ENCODE measurements around the gene G6PC1. TPM values are rescaled to one million over a fixed set of nuclear protein-coding genes. Genes with fewer than 3 reads are reported as not detected.
"Not testable (repeated sequence)": the region's sequence is repeated elsewhere in the genome, so short reads cannot be mapped to it uniquely, and the experiment has no call there.

Gene G6PC1
- total RNA-seq, 2 experiments from 2014 or later, result not detected

DNA sequence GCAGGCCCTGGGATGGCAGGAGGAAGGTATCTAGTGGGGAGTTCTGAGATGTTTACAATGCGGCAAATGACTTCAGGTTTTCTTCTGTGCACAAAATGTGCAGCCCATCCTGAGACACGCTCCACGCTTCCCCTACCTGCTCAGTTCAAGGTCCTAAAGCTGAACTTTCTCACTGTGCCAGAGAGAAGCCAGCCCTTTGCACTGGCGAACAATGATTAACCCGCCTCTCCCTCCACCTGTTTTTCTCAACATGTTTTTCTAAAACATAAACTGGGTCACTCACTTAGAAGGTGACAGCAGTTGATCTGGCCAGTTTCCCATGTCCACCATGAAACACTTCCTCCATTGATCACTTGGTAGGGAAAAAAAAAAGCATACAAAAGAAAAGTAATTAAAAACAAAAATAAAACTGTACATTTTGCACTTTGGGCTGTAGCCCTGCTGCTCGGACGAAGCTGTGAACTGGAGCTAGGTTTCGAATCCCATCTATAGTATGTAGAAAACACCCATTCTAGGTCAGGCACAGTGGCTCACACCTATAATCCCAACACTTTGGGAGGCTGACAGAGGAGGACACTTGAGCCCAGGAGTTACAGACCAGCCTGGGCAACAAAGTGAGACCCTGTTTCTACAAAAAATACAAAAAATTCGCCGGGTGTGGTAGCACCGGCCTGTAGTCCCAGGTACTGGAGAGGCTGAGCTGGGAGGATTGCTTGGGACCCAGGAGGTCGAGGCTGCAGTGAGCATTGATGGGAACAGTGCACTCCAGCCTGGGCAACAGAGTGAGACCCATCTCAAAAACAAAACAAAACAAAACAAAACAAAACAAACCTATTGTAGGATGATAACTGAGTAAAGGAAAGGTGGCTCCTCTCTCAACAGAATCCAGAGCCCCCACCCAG is 6.1 kb upstream of the G6PC1 start:
- Mint-ChIP-seq H3K27ac (no peak overlapping the region), H3K9me3 (ENCODE audit: insufficient read depth) (no peaks in the 10 kb centered on the region), H3K4me1 (ENCODE audit: low read depth) (no peaks in the 10 kb centered on the region), H3K4me3 (no peak overlapping the region), H3K36me3 (ENCODE audit: low read depth) (no peaks in the 10 kb centered on the region), H3K27me3 (ENCODE audit: low read depth) (peaks cover 14% of the 10 kb centered on the region)
- ChIA-PET CTCF (no interaction called here), POLR2A (no interaction called here)
- DNase-seq (no peak), ATAC-seq (no peak)

DNA sequence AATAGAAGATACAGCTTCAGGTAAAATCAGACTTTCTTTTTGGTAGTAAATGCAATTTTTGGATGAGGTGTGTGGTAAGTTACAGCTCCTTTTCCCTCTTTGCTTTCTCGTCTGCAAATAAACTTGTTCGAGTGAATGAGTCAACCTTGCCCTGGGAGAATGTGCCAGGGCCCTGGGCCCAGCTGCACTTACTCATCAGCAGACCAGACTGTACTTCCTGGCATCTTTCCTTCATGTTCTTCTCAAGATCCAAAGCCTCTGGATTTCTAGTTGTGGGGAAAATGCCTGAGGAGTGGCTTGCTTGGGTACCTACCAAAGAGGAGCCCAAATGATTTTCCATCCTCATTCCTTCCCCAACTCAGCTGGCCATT is 5.4 kb upstream of the G6PC1 start:
- ChIA-PET CTCF (no interaction called here), POLR2A (no interaction called here)
- Mint-ChIP-seq H3K4me3 (no peak overlapping the region), H3K27me3 (ENCODE audit: low read depth) (peaks cover 14% of the 10 kb centered on the region), H3K27ac (no peak overlapping the region), H3K36me3 (ENCODE audit: low read depth) (no peaks in the 10 kb centered on the region), H3K9me3 (ENCODE audit: insufficient read depth) (no peaks in the 10 kb centered on the region), H3K4me1 (ENCODE audit: low read depth) (no peaks in the 10 kb centered on the region)
- ATAC-seq, result no peak
- DNase-seq, result no peak

DNA sequence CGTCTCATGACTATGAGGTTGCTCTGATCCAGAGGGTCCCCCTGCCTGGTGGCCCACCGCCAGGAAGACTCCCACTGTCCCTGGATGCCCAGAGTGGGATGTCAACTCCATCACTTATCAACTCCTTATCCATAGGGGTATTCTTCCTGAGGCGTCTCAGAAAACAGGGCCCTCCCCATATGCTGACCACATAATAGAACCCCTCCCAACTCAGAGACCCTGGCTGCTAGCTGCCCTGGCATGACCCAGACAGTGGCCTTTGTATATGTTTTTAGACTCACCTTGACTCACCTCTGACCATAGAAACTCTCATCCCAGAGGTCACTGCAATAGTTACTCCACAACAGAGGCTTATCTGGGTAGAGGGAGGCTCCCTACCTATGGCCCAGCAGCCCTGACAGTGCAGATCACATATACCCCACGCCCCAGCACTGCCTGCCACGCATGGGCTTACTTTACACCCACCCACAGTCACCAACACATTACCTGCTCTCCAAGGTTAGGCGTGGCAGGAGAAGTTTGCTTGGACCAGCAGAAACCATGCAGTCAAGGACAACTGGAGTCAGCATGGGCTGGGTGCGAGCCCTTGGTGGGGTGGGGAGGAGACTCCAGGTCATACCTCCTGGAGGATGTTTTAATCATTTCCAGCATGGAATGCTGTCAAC is 2.3 kb upstream of the G6PC1 start:
- CTCF ChIA-PET, result no interaction called here
- POLR2A ChIA-PET, result no interaction called here
- peaks cover 14% of the 10 kb centered on the region for H3K27me3 Mint-ChIP-seq (ENCODE audit: low read depth)
- no peak overlapping the region for H3K27ac Mint-ChIP-seq
- H3K4me3 Mint-ChIP-seq, result no peak overlapping the region
- no peaks in the 10 kb centered on the region for H3K9me3 Mint-ChIP-seq (ENCODE audit: insufficient read depth)
- ATAC-seq (no peak), DNase-seq (no peak)
- no peaks in the 10 kb centered on the region for H3K36me3 Mint-ChIP-seq (ENCODE audit: low read depth)
- H3K4me1 Mint-ChIP-seq (ENCODE audit: low read depth), result no peaks in the 10 kb centered on the region

DNA sequence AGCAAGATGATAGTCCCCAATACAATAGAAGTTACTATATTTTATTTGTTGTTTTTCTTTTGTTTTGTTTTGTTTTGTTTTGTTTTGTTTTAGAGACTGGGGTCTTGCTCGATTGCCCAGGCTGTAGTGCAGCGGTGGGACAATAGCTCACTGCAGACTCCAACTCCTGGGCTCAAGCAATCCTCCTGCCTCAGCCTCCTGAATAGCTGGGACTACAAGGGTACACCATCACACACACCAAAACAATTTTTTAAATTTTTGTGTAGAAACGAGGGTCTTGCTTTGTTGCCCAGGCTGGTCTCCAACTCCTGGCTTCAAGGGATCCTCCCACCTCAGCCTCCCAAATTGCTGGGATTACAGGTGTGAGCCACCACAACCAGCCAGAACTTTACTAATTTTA is 618 bp upstream of the G6PC1 start:
- H3K4me3 Mint-ChIP-seq; H3K27ac Mint-ChIP-seq; H3K36me3 Mint-ChIP-seq (ENCODE audit: low read depth); H3K27me3 Mint-ChIP-seq (ENCODE audit: low read depth); CTCF ChIA-PET; POLR2A ChIA-PET; DNase-seq; ATAC-seq; H3K4me1 Mint-ChIP-seq (ENCODE audit: low read depth); H3K9me3 Mint-ChIP-seq (ENCODE audit: insufficient read depth): not testable (repeated sequence)

DNA sequence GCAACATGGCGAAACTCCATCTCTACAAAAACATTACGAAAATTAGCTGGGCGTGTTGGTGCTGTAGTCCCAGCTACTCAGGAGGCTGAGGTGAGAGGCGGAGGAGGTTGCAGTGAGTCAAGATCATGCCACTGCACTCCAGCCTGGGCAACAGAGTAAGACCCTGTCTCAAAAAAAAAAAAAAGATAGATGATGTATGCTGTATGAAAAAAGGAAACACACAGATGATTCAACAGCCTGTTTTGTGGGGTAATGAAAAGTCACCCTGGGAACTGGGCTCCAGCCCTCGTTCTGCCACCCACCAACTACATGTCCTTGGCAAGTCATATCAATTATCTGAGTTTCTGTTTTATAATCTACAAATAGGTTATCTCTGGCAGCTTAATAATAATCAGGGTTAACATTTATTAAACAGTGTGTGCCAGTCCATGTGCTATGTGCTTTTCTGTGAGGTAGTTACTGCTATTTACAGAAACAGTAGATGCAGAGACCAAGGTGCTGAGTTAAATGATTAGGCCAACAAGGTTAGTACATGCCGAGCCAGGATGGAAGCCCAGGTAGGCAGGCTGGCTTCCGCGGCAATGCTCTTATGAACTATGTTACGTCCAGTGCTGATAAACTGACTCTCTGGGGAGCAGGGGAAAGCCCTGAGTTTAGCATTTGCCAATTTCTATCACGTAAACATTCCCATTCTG is 1.1 kb downstream of the G6PC1 start:
- H3K27ac Mint-ChIP-seq, result no peak overlapping the region
- no peaks in the 10 kb centered on the region for H3K9me3 Mint-ChIP-seq (ENCODE audit: insufficient read depth)
- no peaks in the 10 kb centered on the region for H3K36me3 Mint-ChIP-seq (ENCODE audit: low read depth)
- ChIA-PET POLR2A (no interaction called here), CTCF (no interaction called here)
- ATAC-seq (no peak), DNase-seq (no peak)
- H3K4me3 Mint-ChIP-seq, result no peak overlapping the region
- H3K27me3 Mint-ChIP-seq (ENCODE audit: low read depth), result peaks cover under 1% of the 10 kb centered on the region
- no peaks in the 10 kb centered on the region for H3K4me1 Mint-ChIP-seq (ENCODE audit: low read depth)

DNA sequence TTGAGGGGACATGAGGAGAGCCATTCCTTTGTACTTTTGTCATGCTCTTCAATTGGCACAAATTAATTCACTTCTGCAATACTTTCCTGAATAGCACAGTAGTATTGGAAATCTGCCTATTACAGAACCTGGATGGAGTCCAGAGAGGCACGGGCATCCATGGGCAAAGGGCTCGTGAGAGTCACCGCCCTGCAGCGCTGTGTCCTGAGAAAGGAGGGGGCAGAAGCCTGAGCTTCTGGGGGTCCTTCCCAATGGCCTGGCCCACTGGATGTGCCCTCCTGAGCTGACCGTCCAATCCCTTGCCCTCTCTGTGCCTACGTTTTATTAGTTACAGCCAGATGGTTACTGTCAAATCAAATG is 3.5 kb downstream of the G6PC1 start:
- Mint-ChIP-seq H3K36me3 (ENCODE audit: low read depth) (no peaks in the 10 kb centered on the region), H3K4me1 (ENCODE audit: low read depth) (no peaks in the 10 kb centered on the region), H3K9me3 (ENCODE audit: insufficient read depth) (no peaks in the 10 kb centered on the region), H3K27ac (no peak overlapping the region), H3K4me3 (no peak overlapping the region), H3K27me3 (ENCODE audit: low read depth) (peaks cover 4% of the 10 kb centered on the region)
- CTCF ChIA-PET, result no interaction called here
- DNase-seq (no peak), ATAC-seq (no peak)
- POLR2A ChIA-PET, result no interaction called here

DNA sequence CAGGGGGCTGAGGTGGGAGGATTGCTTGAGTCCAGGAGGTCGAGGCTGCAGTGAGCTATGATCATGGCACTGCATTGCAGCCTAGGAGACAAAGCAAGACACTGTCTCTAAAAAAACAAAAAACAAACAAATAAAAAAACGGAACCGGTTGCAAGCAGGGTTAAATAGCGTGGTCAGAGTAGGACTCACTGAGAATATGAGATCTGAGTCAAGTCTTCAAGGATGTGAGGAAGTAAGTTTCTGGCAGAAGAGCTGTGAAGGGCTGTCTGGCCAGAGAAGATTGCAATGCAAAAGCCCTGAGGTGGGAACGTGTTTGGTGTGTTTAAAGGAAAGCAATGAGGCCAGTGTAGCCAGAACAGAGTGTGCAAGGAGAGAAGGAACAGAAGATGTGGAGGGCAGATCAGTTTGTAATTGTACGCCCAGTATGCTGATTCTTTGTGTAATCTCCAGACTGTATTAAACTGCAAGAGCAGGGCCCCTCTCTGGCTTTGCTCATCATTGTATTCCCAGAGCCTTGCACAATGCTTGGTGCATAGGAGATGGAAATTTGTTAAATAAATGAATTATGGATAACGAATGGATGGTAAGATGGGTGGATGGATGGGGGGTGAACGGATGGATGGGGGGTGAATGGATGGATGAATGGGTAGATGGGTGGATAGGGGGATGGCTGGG is 6.3 kb downstream of the G6PC1 start:
- Mint-ChIP-seq H3K27me3 (ENCODE audit: low read depth) (peaks cover 11% of the 10 kb centered on the region), H3K9me3 (ENCODE audit: insufficient read depth) (no peaks in the 10 kb centered on the region), H3K36me3 (ENCODE audit: low read depth) (no peaks in the 10 kb centered on the region), H3K4me1 (ENCODE audit: low read depth) (no peaks in the 10 kb centered on the region), H3K27ac (no peak overlapping the region), H3K4me3 (no peak overlapping the region)
- DNase-seq (no peak), ATAC-seq (no peak)
- POLR2A ChIA-PET, result no interaction called here
- CTCF ChIA-PET, result interaction anchor here (1.1 kb wide), 1 partner anchor 23 kb away, joined by 3 read pairs; no protein-coding TSS in a partner anchor

DNA sequence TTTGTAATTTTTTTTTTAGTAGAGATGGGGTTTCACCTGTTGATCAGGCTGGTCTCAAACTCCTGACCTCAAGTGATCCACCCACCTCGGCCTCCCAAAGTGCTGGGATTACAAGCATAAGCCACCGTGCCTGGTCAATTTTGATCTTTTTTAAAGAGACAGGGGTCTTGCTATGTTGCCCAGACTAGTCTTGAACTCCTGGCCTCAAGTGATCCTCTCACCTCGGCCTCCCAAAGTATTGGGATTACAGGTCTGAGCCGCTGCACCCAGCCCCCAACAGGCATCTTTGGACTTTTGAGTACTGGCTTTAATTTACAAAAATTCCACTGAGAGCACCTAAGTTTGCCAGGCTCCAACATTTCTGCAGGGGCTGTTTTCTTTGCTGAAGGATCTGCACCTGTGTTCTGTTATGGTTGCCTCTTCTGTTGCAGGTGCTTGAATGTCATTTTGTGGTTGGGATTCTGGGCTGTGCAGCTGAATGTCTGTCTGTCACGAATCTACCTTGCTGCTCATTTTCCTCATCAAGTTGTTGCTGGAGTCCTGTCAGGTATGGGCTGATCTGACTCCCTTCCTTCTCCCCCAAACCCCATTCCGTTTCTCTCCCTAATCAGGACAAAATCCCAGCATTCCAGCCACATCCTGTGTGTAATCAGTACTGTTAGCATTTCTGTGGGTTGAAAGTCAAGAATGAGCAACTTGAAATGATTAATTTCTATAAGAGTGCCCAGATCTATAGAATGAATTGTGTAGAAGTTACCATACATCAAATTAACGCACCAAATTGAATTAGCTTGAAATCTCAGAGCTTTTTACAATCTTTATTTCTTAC is 8.5 kb downstream of the G6PC1 start:
- ATAC-seq (no peak), DNase-seq (no peak)
- H3K36me3 Mint-ChIP-seq (ENCODE audit: low read depth), result no peaks in the 10 kb centered on the region
- H3K9me3 Mint-ChIP-seq (ENCODE audit: insufficient read depth), result no peaks in the 10 kb centered on the region
- POLR2A ChIA-PET, result no interaction called here
- H3K4me1 Mint-ChIP-seq (ENCODE audit: low read depth), result no peaks in the 10 kb centered on the region
- H3K27me3 Mint-ChIP-seq (ENCODE audit: low read depth), result peaks cover 13% of the 10 kb centered on the region
- H3K4me3 Mint-ChIP-seq, result no peak overlapping the region
- no peak overlapping the region for H3K27ac Mint-ChIP-seq
- CTCF ChIA-PET, result no interaction called here

DNA sequence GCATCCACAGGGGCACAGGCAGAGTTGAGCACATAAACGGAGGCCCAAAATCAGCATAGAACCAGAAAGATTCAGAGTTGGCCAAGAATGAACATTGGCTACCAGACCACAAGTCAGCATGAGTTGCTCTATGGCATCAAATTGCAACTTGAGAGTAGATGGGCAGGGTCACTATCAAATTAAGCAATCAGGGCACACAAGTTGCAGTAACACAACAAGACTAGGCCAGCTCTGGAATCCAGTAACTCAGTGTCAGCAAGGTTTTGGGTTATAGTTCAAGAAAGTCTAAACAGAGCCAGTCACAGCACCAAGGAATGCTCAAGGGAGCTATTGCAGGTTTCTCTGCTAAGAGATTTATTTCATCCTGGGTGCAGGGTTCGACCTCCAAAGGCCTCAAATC is 12.9 kb downstream of the G6PC1 start:
- Mint-ChIP-seq H3K27ac (no peak overlapping the region), H3K27me3 (ENCODE audit: low read depth) (peaks cover 12% of the 10 kb centered on the region), H3K36me3 (ENCODE audit: low read depth) (no peaks in the 10 kb centered on the region), H3K9me3 (ENCODE audit: insufficient read depth) (no peaks in the 10 kb centered on the region), H3K4me1 (ENCODE audit: low read depth) (no peaks in the 10 kb centered on the region), H3K4me3 (no peak overlapping the region)
- ATAC-seq (no peak), DNase-seq (no peak)
- ChIA-PET CTCF (no interaction called here), POLR2A (no interaction called here)

DNA sequence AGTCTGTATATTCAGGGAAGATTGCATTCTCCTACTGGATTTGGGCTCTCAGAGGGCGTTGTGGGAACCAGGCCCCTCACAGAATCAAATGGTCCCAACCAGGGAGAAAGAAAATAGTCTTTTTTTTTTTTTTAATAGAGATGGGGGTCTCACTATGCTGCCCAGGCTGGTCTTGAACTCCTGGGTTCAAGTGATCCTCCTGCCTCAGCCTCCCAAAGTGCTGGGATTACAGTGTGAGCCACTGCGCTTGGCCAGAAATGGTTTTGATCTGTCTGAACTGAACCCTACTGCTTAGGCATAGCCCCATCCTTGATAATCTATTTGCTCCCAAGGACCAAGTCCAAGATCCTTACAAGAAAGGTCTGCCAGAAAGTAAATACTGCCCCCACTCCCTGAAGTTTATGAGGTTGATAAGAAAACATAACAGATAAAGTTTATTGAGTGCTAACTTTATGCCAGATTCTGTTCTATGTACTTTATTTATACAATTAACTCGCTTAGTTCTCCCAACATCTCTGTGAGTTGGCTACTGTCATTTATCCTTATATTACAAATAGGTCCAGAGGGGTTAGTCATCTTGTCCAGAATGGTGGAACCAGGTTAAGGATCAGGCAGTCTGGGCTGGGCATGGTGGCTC is 13.5 kb downstream of the G6PC1 start:
- Mint-ChIP-seq H3K27ac (no peak overlapping the region), H3K4me3 (no peak overlapping the region), H3K9me3 (ENCODE audit: insufficient read depth) (no peaks in the 10 kb centered on the region), H3K36me3 (ENCODE audit: low read depth) (no peaks in the 10 kb centered on the region), H3K4me1 (ENCODE audit: low read depth) (no peaks in the 10 kb centered on the region), H3K27me3 (ENCODE audit: low read depth) (peaks cover 13% of the 10 kb centered on the region)
- ChIA-PET POLR2A (no interaction called here), CTCF (no interaction called here)
- DNase-seq (no peak), ATAC-seq (no peak)

DNA sequence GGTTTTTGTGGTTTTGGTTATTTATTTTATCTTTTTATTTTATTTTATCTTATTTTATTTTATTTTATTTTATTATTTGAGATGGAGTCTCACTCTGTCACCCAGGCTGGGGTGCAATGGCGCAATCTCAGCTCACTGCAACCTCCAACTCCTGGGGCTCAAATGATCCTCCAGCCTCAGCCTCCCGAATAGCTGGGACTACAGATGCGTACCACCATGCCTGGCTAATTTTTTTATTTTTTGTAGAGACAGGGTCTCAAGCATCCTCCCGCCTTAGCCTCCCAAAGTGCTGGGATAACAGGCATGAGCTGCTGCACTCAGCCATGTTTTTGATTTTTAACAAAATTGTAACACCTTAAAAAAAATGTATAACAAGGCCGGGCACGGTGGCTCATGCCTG is 14.7 kb downstream of the G6PC1 start:
- POLR2A ChIA-PET; CTCF ChIA-PET; ATAC-seq; H3K4me1 Mint-ChIP-seq (ENCODE audit: low read depth); H3K27ac Mint-ChIP-seq; H3K9me3 Mint-ChIP-seq (ENCODE audit: insufficient read depth); H3K4me3 Mint-ChIP-seq; H3K36me3 Mint-ChIP-seq (ENCODE audit: low read depth); DNase-seq: not testable (repeated sequence)
- peaks cover 17% of the 10 kb centered on the region for H3K27me3 Mint-ChIP-seq (ENCODE audit: low read depth)

All from activated CD8-positive, alpha-beta T cell treated with anti-CD3 and anti-CD28 coated beads, Interleukin-2, amount 10 ng/mL, durations not matched to agents 7 days and 5 days (primary cell).